ENCODE measurements around the gene ROBO3.
A peak's percentile ranks its signal among the peaks of the same experiment; 100 is the strongest.

ROBO3 gene

DNA sequence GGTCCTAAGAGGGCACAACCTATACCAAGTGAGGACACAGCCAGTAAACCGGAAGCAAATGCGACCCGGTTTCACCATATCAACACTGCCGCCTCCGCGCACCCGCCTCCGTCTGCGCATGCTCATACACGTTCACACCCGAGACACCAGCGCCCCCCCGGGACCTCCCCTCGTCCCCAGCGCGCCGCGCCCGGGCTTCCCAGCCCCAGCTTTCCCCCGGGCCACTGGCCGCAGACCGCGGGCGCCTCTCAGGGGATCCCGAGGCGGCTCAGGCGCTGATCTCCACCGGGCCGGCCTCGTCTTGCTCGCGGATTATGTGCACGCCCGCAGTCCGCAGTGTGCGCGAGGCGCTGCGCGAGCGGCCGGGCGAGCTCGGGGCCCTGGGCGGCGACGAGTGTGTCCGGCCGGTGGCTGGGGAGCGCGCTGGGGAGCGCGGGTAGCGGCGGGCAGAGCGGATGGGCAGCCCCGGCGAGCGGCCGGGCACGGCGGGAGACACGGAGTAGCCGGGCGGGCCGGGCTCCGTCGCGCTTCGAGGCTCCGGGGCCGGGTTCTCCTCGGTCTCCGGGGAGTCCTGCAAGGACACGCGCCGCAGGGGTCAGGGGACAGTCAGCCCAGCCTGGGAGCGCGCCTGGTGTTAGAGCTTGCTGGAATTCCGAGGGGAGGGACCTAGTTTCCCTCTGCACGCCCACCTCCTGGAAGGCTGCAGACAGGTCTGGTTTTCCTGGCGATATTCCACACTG, 55.8 kb downstream of the ROBO3 start:
- DNase-seq (ENCODE audit: low read depth) = peak; percentile 41

DNA sequence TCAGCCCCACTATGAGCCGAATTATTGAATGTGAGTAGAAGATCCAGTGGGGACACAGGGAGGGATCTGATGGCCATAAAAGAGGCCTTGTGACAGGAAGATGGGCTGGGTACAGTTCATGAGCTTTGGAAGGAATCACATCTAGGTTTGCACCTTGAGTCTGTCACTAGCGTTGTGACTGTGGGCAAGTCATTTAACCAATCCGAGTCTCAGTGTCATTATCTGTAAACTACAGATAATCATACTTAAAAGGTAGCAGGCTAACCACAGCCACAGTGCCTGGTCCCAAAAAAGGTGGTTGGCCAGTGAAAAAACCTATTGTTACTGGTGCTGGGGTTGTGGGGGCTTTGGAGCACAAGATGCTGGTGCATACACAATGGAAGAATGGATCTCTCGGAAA, 57.6 kb downstream of the ROBO3 start:
- DNase-seq (ENCODE audit: low read depth) = no peak

DNA sequence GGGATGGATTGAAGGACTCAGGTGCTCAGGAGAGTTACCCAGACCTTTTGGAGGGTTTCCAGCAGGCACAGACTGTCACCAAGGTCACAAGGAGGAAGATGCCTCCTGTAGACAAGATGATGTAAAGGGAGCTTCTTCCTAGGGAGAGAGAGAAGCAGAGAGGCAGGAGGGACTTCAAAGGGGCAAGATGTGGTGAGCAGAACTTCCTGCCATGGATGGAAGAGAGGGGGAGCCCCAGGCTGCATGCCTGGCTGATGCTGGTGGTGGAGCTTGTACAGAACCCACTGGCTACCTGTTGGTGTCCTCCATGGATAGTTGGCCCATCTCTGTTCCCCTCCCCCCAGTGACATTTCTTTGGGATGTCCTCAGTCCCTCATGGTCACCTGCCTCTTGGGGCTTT, 58.1 kb downstream of the ROBO3 start:
- DNase-seq (ENCODE audit: low read depth) = no peak

DNA sequence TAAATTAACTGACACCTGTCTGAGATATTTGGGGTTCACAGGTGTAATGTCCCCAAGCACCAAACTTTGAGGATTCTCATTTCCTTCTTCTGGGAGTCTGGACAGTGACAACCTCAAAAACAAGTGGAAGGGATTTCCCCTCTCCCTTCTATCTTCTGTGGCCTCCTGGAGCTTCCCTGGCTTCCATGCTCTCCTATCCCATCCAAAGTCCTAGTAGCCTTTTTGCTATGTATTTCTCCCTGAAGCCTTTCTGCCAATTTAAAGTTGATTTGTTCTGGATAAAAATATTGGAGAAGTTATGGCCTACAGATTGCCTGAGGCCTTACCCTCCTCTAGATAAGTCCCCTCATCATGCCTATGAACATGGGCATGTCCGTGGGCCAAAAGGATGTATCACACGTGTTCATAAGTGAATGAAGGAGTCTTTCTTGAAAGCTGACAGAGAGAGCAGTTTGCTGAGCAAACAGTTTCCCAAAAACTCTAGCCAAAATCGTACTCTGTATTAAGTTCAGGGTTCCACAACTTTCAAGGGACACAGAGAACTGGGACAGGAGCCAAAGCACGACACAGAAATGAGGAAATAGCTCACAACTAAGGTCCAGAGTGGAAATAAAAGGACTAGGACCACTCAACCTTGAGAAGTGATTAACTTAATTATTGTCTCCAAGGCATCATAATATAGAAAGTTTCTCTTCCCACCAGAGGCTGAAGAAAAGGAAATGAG, 63.9 kb downstream of the ROBO3 start:
- no peak for DNase-seq (ENCODE audit: low read depth)

DNA sequence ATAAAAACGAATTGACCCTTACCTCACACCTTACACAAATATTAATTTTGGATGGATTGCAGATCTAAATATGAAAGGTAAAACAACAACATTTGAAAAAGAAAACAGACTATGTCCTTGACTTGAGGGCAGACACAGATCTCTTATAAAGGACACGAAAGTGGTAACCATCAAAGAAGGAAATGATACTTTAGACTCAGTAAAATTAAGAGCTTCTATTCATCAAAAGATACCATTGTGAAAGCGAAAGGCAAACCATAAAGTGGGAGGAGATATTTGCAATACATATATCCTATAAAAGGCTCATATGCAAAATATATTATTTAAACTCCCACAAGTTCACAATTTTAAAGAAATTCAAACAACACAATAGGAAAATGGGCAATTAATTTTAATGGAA, 65.6 kb downstream of the ROBO3 start:
- no peak for DNase-seq (ENCODE audit: low read depth)
